Coronary artery (tissue), 2 donors: ENCODE results near the gene NCAM1.

ENCODE experiments used
- DNase-seq: peaks from one replicate; pipeline ENCODE4 v3.0.0-alpha.2; 2017; ENCODE audit warnings: low spot score
- H3K27ac ChIP-seq, 2 donors: fragments of 200-600 bp; sonication (generic); one replicate each; pipeline ENCODE4 v1.5.1; 2016 to 2019
- H3K4me3 ChIP-seq: fragments of 200-600 bp; sonication (generic); 2 replicates; pipeline ENCODE4 v1.5.1; 2016; ENCODE audit warnings: mild to moderate bottlenecking, moderate library complexity
- TF ChIP-seq, protein P1 (sequence below): fragments of 200-600 bp; sonication (generic); IDR thresholded peaks from one replicate; pipeline ENCODE4 v1.5.1; 2019; ENCODE audit warnings: antibody characterized with exemption

NCAM1 gene

DNA sequence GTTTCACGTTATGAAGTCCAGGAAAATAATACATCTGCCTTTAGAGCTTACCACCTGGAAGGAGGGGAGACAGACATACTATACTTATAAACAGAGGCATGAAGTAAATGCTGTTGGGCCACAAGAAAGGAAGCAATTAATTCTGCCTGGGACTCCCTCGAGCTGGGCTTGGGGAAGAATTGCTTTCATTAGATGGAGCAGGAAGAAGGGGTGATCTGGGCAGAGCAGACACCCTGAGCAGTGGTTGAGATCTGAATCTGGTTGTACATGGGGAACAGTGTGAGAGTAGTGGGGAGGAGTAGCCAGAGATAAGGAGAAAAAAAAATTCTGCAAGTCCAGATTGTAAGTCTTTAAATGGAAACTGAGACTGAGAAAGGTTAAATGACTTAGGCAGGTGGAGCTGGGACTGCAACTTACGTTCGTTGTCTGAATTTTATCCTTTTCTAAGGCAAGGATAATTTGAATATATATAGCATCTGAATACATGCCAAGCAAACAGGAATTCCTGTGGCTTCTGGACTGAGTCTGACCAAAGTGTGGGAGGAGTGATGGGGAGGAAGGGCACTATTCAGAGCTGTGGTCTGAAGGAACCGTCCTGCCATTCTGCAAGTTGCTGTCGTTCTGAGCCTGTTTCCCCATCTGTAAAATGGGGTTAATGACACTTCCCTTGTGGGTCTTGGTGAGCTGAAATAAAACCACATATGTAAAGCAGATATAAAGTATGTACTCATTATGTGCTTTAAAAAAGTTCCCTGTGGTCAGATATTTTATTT, 7.9 kb downstream of the NCAM1 start:
- TF ChIP-seq, protein P1, sequence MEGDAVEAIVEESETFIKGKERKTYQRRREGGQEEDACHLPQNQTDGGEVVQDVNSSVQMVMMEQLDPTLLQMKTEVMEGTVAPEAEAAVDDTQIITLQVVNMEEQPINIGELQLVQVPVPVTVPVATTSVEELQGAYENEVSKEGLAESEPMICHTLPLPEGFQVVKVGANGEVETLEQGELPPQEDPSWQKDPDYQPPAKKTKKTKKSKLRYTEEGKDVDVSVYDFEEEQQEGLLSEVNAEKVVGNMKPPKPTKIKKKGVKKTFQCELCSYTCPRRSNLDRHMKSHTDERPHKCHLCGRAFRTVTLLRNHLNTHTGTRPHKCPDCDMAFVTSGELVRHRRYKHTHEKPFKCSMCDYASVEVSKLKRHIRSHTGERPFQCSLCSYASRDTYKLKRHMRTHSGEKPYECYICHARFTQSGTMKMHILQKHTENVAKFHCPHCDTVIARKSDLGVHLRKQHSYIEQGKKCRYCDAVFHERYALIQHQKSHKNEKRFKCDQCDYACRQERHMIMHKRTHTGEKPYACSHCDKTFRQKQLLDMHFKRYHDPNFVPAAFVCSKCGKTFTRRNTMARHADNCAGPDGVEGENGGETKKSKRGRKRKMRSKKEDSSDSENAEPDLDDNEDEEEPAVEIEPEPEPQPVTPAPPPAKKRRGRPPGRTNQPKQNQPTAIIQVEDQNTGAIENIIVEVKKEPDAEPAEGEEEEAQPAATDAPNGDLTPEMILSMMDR = no peak
- Histone ChIP-seq H3K4me3 (no peak overlapping the region), H3K27ac (no peak overlapping the region)
- no peak for DNase-seq

DNA sequence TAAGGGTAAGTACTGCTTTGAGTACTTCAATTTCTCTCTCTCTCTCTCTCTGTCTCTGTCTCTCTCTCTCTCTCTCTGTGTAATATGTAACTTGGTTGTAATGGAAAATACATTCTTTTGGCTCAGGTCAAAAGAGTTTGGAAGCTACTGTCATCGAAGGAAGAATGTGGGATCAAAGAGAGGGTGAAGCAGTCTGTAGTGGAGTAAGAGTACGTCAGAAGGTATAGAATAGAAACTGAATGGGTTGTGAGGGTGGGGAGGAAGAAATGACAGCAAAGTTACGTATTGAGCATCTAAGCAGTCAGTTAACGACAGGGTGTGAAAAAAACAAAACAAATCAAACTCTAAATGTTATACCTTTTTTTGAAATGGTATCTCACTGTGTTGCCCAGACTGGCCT, 10.0 kb downstream of the NCAM1 start:
- H3K27ac ChIP-seq = no peak overlapping the region
- no peak for DNase-seq
- no peak overlapping the region for H3K4me3 ChIP-seq
- TF ChIP-seq, protein P1 = no peak

DNA sequence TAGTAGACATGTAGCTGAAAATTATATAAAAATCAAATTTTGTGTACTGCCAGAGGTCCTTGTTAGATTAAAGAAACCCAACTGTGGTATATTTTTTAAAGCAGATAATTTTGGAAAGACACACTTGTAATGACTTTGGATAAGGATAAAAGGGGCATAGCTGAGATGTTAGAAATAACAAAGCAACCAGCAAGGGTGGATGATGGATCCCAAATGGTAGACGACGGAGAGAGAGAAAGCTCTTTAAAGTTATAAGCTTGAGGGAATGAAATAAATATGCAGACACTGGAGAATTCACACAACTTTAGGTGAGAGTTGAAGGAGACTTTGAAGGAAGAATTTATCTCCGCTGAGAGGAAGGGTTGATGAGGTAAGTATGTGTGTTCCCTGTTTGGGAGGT, 10.6 kb downstream of the NCAM1 start:
- Histone ChIP-seq H3K4me3 (no peak overlapping the region), H3K27ac (no peak overlapping the region)
- DNase-seq = no peak
- TF ChIP-seq, protein P1 = no peak

DNA sequence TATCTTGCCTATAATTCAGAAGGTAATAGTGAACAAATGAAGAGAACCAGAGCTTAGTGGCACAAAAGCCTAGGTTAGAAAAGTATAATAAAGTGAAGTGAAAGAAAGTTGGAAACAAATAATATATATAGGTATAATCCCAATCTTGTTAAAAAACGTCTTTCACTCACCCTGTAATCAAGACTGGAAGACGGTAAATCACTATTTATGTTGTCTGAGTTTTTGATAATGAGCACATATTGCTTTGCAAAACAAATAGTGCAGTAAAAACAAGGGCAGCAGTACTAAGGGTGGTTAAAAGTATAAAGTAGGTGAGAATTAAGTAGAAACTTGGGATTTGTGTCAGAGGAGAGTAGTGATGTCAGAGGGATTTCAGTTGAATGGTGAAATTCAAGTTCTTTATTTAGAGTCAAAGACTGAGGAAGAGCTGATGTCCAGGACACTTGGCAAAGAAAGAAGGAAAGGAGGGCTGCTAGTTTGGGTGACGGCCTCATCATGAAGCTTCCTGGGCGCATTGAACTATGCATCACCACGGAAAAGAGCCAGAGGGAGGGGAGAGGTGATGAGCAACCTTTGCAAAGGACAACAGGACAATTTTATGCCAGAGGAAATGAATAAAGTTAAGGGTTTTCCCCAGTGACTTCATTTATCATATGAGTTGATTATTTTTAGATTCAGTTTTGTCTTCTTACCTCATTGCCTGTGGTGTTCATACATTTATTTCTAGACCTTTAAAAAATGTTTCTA, 11.4 kb downstream of the NCAM1 start:
- TF ChIP-seq, protein P1 = no peak
- H3K4me3 ChIP-seq = no peak overlapping the region
- no peak for DNase-seq
- no peak overlapping the region for H3K27ac ChIP-seq

DNA sequence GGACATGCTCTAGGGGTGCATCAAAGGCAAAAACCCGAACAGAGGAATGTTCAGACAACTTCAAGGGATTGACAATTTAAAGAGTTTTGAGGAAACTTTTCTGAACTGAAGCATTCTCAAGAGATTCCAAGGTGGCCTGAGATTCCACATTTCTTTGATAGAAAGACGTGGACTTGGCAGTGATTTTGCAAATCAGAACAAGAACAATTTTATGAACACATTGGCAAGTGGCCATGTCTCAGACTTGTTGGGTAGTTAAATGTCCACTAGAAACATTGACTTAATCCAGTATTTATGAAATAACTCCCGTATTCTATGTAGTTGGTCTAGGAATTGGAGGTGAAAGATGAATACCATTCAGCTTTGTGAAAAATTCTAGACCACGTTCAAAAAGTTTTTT, 13.8 kb downstream of the NCAM1 start:
- TF ChIP-seq, protein P1 = no peak
- H3K4me3 ChIP-seq = no peak overlapping the region
- no peak overlapping the region for H3K27ac ChIP-seq
- DNase-seq = no peak

DNA sequence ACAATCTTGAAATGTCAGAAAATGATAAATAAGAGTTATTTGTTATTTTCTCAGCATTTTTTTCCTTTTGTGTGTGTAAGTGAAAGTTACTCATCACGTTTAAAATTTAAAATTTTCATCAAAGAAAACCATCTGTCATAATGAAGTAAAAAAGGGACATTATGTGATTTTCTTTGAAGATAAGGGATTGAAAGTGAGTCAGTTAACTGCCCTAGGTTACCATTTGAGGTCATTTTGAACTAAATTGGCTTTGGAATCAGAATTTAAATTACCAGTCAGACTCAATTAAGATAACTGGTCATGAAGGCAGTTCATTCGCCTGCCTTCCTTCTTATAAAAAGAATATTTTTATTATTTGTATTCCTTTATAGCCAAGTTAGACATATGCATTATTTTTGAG, 14.3 kb downstream of the NCAM1 start:
- no peak overlapping the region for H3K27ac ChIP-seq
- H3K4me3 ChIP-seq = no peak overlapping the region
- TF ChIP-seq, protein P1 = no peak
- DNase-seq = no peak

DNA sequence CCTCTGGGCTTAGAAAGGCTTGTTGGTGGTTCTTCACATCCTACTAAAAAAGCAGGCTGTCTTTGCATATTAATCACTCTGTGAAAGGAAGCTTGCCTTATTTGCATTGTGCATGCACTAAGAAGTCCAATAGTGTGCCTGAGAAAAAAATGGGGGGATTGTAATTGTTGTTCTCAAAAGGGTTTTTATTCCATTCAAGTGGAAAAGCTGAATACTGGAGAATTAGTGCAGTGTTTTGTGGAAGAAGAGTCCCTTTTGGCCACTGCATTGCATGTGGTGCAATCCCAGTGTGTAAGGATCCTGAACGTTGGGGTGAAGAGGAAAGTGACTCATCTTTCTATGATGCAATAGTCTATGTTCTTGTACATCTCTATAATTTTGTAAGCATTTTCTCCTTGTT, 16.5 kb downstream of the NCAM1 start:
- TF ChIP-seq, protein P1 = no peak
- no peak overlapping the region for H3K27ac ChIP-seq
- H3K4me3 ChIP-seq = no peak overlapping the region
- no peak for DNase-seq
